Epidermal melanocyte (primary cell): ENCODE data around the gene SLC39A9.

Experiments used
- DNase-seq: peaks from one replicate; pipeline ENCODE4 v3.0.0; 2011; ENCODE audit warnings: low spot score; ENCODE audit not compliant: insufficient read length

Gene SLC39A9

DNA sequence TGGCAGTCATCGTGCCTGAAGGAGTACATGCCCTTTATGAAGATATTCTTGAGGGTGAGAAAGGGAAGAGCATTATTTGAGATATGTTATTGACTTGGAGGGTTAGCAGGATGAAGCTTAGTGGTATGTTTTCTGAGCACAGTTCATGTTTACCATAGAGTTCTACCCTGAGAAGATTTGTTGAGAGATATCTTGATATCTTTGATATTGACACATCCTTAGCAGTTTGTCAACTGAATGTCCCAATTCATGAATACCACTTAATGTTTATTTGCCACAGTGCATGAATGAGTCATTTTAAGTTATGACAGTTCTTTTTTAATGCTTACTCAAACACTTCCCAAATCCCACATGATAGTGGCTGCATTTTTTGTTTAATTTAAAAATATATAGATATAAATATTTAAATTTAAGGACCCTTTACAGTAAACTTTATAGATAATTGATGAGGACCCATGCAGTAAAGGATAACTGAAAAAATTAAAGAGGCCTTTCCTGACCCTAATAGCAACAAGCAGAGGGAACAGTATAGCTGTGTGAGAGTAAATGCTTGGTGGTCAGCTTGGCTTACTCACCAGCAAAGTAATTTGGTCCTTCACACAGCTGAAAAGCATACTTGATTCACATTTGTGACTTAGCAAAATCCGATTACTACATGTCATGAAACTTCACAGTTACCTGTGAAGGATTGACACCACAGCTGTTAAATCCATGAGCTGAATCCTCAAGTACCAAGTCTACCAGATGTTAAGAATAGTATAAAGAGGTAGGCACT, 25.8 kb downstream of the SLC39A9 start:
- DNase-seq, result no peak

DNA sequence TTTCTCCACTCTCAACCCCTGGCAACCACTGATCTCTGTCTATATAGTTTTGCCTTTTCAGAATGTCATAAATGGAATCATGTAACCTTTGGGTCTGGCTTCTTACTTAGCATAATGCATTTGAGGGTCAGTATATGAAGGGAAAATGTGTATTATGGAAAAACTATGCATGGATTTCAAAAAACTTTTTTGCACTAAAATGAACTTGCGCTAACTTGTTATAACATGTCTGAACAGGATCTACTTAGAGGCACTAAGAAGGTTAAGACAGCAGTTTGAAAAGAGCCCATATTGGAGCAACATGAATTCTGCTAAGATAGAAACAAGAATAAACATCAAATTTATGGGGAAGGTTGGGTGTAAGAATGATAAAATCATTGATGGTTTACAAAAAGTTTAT, 29.1 kb downstream of the SLC39A9 start:
- DNase-seq, result no peak

DNA sequence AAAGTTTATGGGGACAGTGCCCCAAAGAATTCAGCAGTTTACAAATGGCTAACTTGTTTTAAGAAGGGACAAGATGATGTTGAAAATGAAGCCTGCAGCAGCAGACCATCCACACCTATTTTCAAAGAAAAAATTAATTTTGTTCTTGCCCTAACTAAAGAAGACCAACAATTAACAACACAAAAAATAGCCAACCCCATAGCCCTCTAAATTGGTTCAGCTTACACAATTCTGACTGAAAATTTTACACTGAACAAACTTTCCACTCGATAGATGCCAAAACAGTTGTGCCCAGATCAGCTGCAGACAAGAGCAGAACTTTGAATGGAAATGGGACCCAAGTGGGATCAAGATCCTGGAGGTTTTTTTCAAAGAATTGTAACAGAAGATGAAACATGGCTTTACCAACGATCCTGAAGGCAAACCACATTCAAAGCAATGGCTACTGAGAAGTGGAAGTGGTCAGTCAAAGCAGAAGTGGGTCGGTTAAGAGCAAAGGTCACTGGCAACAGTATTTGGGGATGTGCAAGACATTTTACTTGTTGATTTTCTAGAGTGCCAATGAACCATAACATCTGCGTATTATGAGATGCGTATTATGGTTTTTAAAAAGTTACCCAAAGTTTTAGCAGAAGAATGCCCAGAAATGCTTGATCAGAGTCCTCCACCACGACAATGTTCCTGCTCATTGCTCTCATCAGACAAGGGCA, 30.0 kb downstream of the SLC39A9 start:
- no peak for DNase-seq

DNA sequence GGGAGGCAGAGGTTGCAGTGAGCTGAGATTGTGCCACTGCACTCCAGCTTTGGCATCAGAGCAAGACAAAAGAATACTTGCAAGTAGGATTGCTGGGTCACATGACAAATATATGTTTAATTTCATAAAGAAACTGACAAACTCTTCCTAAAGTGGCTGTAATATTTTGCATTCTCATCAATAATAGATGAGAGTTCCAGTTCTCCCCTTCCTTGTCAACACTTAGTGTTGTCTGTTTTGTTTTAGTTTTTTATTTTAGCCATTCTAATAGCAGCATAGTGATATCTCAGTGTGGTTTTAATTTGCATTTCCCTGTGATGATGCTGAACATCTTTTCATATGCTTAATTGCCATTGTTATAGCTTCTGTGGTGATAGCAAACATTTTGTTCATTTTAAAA, 31.2 kb downstream of the SLC39A9 start:
- no peak for DNase-seq

DNA sequence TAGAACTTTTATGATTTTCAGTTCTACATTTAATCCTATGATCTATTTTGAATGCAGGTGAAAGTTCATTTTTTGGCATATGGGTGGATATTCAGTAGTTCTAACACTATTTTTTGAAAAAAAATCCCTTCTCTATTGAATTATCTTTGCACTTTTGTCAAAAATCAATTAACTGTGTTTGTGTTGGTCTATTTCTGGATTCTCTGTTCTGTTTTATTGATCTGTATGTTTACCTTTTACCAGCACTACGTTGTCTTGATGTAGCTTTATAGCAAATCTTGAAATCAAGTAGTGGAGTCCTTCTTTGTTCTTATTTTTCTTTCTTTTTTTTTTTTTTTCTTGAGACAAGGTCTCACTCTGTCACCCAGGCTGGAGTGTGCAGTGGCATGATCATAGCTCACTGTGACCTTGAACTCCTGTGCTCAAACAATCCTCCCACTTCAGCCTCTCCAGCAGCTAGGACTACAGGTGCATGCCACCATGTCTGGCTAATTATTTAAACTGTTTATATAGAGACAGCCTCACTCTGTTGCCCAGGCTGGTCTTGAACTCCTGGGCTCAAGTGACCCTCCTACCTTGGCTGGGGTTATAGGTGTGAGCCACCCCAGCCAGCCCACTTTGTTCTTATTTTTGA, 31.9 kb downstream of the SLC39A9 start:
- DNase-seq, result no peak

DNA sequence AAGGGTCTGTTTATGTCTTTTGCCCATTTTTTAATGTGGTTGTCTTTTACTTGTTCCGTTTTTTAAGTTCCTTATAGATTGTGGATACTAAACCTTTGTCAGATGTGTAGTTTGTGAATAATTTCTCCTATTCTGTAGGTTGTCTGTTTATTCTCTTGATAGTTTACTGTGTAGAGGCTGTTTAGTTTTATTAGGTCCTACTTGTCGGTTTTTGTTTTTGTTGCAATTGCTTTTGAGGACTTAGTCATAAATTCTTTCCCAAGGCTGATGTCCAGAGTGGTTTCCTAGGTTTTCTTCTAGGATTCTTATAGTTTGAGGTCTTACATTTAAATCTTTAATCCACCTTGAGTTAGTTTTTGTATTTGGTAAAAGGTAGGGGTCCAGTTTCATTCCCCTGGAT, 33.9 kb downstream of the SLC39A9 start:
- DNase-seq, result no peak

DNA sequence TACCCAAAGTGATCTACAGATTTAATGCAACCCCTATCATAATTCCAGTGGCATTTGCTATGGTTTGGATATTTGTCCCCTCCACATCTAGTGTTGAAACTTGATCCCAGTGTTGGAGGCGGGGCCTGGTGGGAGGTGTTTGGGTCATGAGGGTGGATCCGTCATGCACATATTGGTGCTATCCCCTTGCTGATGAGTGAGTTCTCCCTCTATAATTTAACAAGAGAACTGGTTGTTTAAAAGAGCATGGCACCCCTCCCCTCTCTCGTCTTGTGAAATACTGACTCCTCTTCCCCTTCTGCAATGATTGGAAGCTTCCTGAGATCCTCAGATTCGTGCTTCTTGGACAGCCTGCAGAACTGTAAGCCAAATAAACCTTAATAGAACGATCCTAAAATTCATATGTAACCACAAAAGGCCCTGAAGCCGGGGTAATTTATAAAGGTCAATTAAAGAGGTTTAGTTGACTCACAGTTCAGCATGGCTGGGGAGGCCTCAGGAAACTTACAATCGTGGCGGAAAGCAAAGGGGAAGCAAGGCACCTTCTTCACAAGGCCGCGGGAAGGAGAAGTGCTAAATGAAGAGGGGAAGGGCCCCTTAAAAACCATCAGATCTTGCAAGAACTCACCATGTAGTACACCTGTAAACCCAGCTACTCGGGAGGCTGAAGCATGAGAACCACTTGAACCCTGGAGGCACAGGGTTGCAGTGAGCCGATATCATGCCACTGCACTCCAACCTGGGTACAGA, 41.2 kb downstream of the SLC39A9 start:
- no peak for DNase-seq

DNA sequence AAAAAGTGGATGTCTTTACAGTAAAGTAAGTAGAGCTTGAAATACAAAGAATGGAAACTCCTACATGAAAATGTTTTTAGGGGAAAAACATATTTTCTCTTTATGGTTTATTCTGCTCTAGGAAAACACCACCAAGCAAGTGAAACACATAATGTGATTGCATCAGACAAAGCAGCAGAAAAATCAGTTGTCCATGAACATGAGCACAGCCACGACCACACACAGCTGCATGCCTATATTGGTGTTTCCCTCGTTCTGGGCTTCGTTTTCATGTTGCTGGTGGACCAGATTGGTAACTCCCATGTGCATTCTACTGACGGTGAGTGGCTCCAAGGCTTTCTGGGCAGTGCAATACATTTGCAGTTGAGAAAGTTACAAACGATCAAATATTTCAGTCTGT, 43.5 kb downstream of the SLC39A9 start:
- no peak for DNase-seq

DNA sequence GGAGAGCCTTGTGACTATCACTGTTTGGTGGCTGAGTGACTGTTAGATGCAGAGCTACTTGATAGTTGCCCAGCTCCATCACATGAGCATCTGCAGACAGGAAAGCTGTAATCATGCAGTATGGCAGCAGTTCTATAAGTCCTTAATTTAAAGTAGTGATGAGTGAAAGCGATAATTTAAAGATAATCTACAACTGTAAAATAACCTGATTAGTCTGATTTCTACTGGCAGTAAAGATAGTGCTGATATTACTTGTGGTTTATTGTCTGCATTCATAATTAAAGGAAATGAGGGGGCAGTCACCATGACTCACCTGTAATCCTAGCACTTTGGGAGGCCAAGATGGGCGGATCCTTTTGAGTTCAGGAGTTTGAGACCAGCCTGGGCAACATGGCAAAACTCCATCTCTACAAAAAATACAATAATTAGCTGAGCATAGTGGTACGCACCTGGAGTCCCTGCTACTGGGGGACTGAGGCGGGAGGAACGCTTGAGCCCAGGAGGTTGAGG, 44.9 kb downstream of the SLC39A9 start:
- no peak for DNase-seq

DNA sequence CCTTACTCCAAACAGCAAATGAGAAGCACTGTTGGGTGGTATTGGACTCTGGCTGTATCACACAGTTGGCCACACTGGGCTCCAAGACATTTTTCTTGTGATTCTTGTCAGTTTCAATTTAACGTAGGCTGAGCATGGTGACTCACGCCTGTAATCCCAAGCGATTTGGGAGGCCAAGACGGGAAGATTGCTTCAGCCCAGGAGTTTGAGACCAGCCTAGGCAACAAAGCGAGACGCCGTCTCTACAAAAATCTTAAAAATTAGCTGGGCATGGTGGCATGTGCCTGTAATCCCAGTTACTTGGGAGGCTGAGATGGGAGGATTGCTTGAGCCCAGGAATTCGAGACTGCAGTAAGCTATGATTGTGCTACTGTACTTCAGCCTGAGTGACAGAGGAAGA, 50.7 kb downstream of the SLC39A9 start:
- no peak for DNase-seq

DNA sequence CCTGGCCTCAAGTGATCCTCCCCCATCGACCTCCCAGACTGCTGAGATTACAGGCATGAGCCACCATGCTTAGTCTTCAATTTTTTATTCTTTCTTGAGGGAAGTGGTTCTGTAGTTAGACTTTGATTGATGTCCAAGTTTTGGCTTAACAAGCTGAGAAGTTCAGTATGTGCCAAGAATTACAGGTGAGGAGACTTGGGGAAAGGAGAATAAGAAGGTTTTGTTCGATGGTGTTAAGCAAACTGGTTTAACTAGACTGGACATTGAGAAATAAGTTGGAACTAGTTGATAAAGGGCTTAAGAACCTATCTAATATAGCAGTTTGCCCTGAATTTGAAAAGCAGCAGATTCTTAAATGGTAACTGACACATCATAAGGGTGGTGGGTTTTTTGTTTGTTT, 53.4 kb downstream of the SLC39A9 start:
- DNase-seq, result no peak

DNA sequence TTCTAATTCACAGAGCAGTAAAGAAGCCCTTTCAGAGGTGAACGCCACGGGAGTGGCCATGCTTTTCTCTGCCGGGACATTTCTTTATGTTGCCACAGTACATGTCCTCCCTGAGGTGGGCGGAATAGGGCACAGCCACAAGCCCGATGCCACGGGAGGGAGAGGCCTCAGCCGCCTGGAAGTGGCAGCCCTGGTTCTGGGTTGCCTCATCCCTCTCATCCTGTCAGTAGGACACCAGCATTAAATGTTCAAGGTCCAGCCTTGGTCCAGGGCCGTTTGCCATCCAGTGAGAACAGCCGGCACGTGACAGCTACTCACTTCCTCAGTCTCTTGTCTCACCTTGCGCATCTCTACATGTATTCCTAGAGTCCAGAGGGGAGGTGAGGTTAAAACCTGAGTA, 59.9 kb downstream of the SLC39A9 start:
- no peak for DNase-seq

DNA sequence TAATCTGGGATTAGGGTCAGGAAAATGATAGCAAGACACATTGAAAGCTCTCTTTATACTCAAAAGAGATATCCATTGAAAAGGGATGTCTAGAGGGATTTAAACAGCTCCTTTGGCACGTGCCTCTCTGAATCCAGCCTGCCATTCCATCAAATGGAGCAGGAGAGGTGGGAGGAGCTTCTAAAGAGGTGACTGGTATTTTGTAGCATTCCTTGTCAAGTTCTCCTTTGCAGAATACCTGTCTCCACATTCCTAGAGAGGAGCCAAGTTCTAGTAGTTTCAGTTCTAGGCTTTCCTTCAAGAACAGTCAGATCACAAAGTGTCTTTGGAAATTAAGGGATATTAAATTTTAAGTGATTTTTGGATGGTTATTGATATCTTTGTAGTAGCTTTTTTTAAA, 60.6 kb downstream of the SLC39A9 start:
- DNase-seq, result no peak

DNA sequence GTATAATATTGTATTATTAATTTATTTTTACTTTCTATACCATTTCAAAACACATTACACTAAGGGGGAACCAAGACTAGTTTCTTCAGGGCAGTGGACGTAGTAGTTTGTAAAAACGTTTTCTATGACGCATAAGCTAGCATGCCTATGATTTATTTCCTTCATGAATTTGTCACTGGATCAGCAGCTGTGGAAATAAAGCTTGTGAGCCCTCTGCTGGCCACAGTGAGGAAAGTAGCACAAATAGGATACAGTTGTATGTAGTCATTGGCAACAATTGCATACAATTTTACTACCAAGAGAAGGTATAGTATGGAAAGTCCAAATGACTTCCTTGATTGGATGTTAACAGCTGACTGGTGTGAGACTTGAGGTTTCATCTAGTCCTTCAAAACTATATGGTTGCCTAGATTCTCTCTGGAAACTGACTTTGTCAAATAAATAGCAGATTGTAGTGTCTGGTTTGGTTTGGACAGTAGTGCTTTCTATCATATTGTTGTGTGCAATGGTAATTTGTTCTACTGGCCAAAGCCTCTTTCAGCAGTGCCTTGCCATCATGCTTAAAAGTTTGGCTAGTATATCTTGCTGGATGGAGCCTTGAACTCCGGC, 61.7 kb downstream of the SLC39A9 start:
- DNase-seq, result peak; percentile 77

DNA sequence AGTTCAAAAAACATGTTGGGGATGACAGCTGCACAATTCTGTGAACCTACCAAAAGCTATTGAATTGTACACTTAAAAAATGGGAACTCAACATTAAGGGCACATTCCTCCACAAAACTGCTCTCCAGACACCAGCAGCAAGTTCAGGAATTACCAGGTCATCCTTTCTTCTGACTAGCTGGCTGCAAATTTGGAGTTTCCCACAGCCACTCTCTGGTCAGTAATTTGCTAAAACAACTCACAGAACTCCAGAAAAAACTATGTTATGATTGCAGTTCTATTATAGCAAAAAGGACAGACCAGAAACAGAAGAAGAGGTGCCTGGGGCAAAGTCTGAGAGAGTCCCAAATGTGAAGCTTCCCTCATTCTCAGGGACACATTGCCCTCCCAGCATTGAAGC, 65.9 kb downstream of the SLC39A9 start:
- DNase-seq, result no peak

DNA sequence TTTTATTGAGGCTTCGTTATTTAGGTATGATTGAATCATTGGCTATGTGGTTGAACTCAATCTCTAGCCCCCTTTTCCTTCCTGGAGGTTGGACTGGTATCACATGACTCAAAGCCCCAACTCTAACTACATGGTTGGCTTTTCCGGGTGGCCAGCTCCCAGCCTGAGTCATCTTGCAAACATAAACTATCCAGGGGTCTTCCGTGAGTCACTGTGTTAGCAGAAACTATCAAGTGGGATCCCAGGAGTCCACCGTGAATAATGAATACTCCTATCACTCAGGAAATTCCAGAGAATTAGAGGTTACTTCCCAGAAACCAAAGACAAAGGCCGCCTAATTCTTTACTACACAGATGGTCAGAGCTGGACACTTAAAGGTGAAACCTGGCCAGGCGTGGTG, 66.3 kb downstream of the SLC39A9 start:
- no peak for DNase-seq

DNA sequence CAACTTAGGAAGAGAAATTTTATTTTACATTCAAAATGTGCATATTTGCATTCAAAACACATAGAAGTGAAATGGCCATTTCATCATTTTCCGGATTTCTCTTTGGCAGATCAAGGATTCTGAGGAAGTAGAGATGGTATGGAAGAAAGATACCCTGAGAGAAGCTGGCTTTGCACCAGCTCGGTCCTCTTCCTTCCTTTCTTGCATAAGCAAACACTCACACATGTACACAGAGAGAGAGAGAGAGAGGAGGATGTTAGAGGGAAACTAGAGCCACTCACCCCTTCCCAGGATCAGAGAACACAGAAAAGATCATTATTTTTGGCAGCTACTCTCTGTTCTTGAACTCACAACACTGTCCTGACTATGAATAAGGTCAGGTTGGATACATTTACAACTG, 70.5 kb downstream of the SLC39A9 start:
- no peak for DNase-seq

DNA sequence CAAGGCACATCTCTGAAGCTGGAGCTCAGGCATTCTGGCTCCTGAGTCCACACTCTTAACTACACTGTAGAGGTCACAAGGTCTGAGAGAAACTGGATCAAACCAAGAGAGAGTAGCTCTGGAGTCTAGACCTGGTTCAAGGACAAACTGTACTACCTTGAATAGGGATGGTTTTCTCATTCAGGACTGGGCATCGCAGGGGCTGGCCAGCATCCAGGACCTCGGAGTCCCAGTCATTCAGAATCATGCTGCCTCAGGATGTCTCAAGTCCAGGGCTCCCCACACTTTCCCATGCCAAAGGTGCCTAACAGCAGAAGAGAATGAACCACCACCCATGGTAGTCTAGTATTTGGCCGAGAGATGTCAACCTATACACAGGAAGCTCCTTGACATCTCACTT, 72.9 kb downstream of the SLC39A9 start:
- DNase-seq, result no peak

DNA sequence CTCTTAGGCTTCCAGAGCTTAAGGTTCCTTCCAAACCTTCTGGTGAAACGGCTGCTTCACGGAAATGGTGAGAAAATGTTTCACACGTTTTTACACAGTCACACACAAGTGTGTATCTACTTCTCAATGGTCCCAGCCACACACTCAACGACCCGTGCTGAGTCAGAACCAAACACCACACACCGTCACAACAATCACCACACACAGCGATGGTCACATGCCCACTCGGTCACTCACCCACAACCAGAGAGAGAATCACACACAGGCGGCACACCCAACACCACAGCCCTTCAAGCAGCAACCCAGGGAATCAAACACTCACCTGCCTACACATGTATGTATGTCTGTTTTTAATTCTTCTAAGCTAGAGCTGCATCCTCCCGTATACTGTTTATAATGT, 73.4 kb downstream of the SLC39A9 start:
- no peak for DNase-seq

DNA sequence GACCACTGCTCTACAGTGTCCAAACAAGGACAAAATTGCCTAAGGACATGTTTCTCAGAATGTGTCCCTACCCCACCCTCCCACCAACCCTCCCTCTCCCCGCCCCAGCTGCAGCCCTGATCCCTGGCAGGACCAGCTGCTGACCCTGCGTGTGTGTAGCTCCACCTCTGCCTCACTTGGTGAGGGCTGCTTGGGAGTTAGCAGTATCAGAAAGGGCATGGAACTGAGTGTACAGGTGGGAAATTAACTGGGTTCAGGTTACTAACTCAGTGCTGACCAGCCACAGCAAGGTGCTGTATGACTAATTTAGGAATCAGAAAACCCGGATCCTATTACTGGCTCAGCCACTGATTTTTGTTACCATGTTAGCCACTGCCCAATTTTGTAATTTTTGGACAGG, 74.8 kb downstream of the SLC39A9 start:
- DNase-seq, result no peak

DNA sequence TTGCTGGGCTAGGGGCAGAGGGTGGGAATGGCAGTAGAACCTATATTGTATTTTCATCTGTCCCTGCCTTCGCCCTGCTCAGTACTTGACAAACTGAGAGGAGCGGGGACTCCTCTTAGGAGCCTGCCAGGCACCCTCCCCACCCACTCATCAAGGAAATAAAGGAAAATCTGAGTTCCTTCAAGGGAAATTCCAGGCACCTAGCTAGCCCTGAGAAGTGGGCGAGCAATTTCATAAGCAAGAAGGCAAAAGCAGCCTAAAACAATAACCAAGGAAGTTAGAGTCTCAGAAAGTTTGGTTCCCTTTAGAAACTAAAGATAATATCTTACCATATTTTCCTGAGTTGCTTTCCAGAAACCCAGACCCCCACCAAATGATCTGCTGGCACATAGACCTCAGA, 75.5 kb downstream of the SLC39A9 start:
- DNase-seq, result no peak
